Sigmoid colon (tissue), 7 donors: Measurements from ENCODE around the gene TBCD. TPM values are rescaled to one million over a fixed set of nuclear protein-coding genes. Genes with fewer than 3 reads are reported as not detected.
"Not testable (repeated sequence)": the region's sequence is repeated elsewhere in the genome, so short reads cannot be mapped to it uniquely, and the experiment has no call there.

Source experiments
- DNase-seq: peaks from one replicate; pipeline ENCODE4 v3.0.0-alpha.2; 2019
- H3K27ac ChIP-seq, 4 donors: fragments of 200-600 bp; sonication (generic); one replicate each; pipeline ENCODE4 v1.5.1; 2016 to 2019; ENCODE audit warnings: mild to moderate bottlenecking in 1 of 4
- H3K27me3 ChIP-seq, 3 donors: fragments of 200-600 bp; sonication (generic); one replicate each; pipeline ENCODE4 v1.5.1; 2019; ENCODE audit warnings: mild to moderate bottlenecking in 1 of 3
- H3K36me3 ChIP-seq, 4 donors: fragments of 200-600 bp; sonication (generic); one replicate each; pipeline ENCODE4 v1.5.1; 2016 to 2019
- H3K4me1 ChIP-seq, 4 donors: fragments of 200-600 bp; sonication (generic); one replicate each; pipeline ENCODE4 v1.5.1; 2017 to 2019
- H3K4me3 ChIP-seq, 4 donors: fragments of 200-600 bp; sonication (generic); one replicate each; pipeline ENCODE4 v1.5.1; 2017 to 2019; ENCODE audit warnings: mild to moderate bottlenecking in 2 of 4, moderate library complexity in 1 of 4
- H3K9me3 ChIP-seq, 4 donors: fragments of 200-600 bp in 3 of 4; sonication (generic) in 3 of 4; one replicate each; pipeline versions ENCODE4 v1.5.1 to v1.6.1; 2013 to 2019
- CTCF ChIP-seq, 4 experiments: fragments of 450-650 bp in 3 of 4; fragments of 200-600 bp in 1 of 4; IDR thresholded peaks; one replicate each; pipeline ENCODE4 v1.5.1; 2016 to 2019; ENCODE audit warnings: antibody characterized with exemption in 4 of 4, mild to moderate bottlenecking in 3 of 4, moderate library complexity in 2 of 4
- EP300 ChIP-seq, 4 donors: sonication (generic); formaldehyde crosslinking; IDR thresholded peaks; one replicate each; pipeline ENCODE4 v1.6.1; 2017; ENCODE audit warnings: antibody characterized with exemption in 4 of 4
- POLR2A ChIP-seq, 2 donors: fragments of 450-650 bp; IDR thresholded peaks; one replicate each; pipeline ENCODE4 v1.6.1; 2016; ENCODE audit warnings: antibody characterized with exemption in 2 of 2, mild to moderate bottlenecking in 2 of 2, moderate library complexity in 2 of 2
- POLR2AphosphoS5 ChIP-seq, 4 donors: sonication (generic); formaldehyde crosslinking; IDR thresholded peaks; one replicate each; pipeline ENCODE4 v1.6.1; 2017; ENCODE audit warnings: antibody characterized with exemption in 4 of 4
- WGBS, 2 donors: extraction: QIAGEN DNeasy Blood & Tissue Kit; methylation state at CpG; one replicate each; pipeline ENCODE4 v1.1.7; 2013; 5-methylcytosine and 5-hydroxymethylcytosine counted together
- intact Hi-C: fragments of 100-400 bp; cut with DNase I; formaldehyde crosslinking; loops from one replicate; pipeline ENCODE4 v1.15.1; 2023
- polyA plus RNA-seq, 3 donors: library from polyadenylated mRNA; stranded (reverse); fragments of 200-250 nt; gene quantifications; one replicate each; pipeline ENCODE4 v1.2.3, GENCODE V29; 2013
- total RNA-seq, 4 donors: library from RNA; depleted of rRNA; stranded (reverse); fragments of >200 nt; gene quantifications; one replicate each; pipeline ENCODE4 v1.1.0, GENCODE V29; 2016
- donor health status: healthy with polysubstance abuse.
- donor health status: Bipolar disorder and iron deficiency.
- donor health status: healthy.

The TBCD gene
- total and polyA plus RNA-seq, 7 donors, result 11.1 to 77.4 (median 34.2) TPM

GRCh38 chr17:82781894-82782274, 30.0 kb downstream of the TBCD start:
- DNase-seq, result peak; percentile 88
- 18 to 26% methylated on average over 8 of the region's 8 CpGs for WGBS, 2 donors
- H3K9me3 ChIP-seq, result no peaks in the 10 kb centered on the region
- peak overlapping the region in 1 of 4 donors; percentile 4 for H3K27ac ChIP-seq
- H3K27me3 ChIP-seq, result no peaks in the 10 kb centered on the region
- H3K4me1 ChIP-seq, result peaks cover 0 to 4% (median 0%) of the 10 kb centered on the region in 4 donors
- H3K4me3 ChIP-seq, result no peak overlapping the region
- H3K36me3 ChIP-seq, result peaks cover 0 to 29% (median 6%) of the 10 kb centered on the region in 4 donors
- intact Hi-C loops, result loop anchor here (2.0 to 5.0 kb wide), 2 partner anchors 93 to 135 kb away; no protein-coding TSS in a partner anchor
- TF ChIP-seq CTCF (IDR thresholded peaks at IDR 0.05), result peak; percentile 85 to 93 (median 92)
- no peak for TF ChIP-seq POLR2AphosphoS5 (IDR thresholded peaks at IDR 0.05)

GRCh38 chr17:82782657-82783207, 30.9 kb downstream of the TBCD start:
- 82 to 92% methylated on average over 42 of the region's 42 CpGs for WGBS, 2 donors
- Histone ChIP-seq H3K4me3 (no peak overlapping the region), H3K27me3 (no peaks in the 10 kb centered on the region), H3K4me1 (peaks cover 0 to 4% (median 0%) of the 10 kb centered on the region in 4 donors), H3K9me3 (no peaks in the 10 kb centered on the region), H3K36me3 (peaks cover 0 to 29% (median 6%) of the 10 kb centered on the region in 4 donors), H3K27ac (no peak overlapping the region)
- TF ChIP-seq POLR2AphosphoS5 (IDR thresholded peaks at IDR 0.05) (no peak), EP300 (IDR thresholded peaks at IDR 0.05) (no peak), POLR2A (IDR thresholded peaks at IDR 0.05) (no peak), CTCF (IDR thresholded peaks at IDR 0.05) (no peak)
- intact Hi-C loops, result loop anchor here (2.0 to 5.0 kb wide), 2 partner anchors 92 to 135 kb away; no protein-coding TSS in a partner anchor
- no peak for DNase-seq

GRCh38 chr17:82783498-82783897, 31.6 kb downstream of the TBCD start:
- no peak overlapping the region for H3K27ac ChIP-seq
- intact Hi-C loops, result loop anchor here (2.0 to 5.0 kb wide), 2 partner anchors 91 to 134 kb away; no protein-coding TSS in a partner anchor
- 95% methylated on average over 18 of the region's 18 CpGs for WGBS, 2 donors
- DNase-seq, result no peak
- H3K4me3 ChIP-seq, result no peak overlapping the region
- H3K36me3 ChIP-seq, result peaks cover 0 to 29% (median 6%) of the 10 kb centered on the region in 4 donors
- H3K27me3 ChIP-seq, result no peaks in the 10 kb centered on the region
- no peaks in the 10 kb centered on the region for H3K9me3 ChIP-seq
- TF ChIP-seq POLR2A (IDR thresholded peaks at IDR 0.05) (no peak), EP300 (IDR thresholded peaks at IDR 0.05) (no peak), POLR2AphosphoS5 (IDR thresholded peaks at IDR 0.05) (no peak), CTCF (IDR thresholded peaks at IDR 0.05) (no peak)
- peaks cover 0 to 4% (median 0%) of the 10 kb centered on the region in 4 donors for H3K4me1 ChIP-seq

DNA sequence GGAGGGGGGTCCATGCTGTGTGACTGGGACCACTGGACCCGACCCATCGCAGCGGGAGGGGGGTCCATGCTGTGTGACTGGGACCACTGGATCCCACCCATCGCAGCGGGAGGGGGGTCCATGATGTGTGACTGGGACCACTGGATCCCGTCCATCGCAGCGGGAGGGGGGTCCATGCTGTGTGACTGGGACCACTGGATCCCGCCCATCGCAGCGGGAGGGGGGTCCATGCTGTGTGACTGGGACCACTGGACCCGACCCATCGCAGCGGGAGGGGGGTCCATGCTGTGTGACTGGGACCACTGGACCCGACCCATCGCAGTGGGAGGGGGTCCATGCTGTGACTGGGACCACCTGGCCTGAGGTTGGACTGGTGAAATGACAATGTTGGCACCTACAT, 33.7 kb downstream of the TBCD start:
- intact Hi-C loops, H3K9me3 ChIP-seq, DNase-seq, H3K27me3 ChIP-seq, H3K27ac ChIP-seq, H3K4me1 ChIP-seq, H3K4me3 ChIP-seq: not testable (repeated sequence)
- H3K36me3 ChIP-seq, result peaks cover 0 to 29% (median 6%) of the 10 kb centered on the region in 4 donors
- WGBS, 2 donors, result 98% methylated on average over 16 of the region's 16 CpGs

GRCh38 chr17:82786427-82786826, 34.6 kb downstream of the TBCD start:
- no peaks in the 10 kb centered on the region for H3K9me3 ChIP-seq
- H3K27me3 ChIP-seq, result no peaks in the 10 kb centered on the region
- peaks cover 0 to 29% (median 6%) of the 10 kb centered on the region in 4 donors for H3K36me3 ChIP-seq
- 85 to 98% methylated on average over 10 of the region's 10 CpGs for WGBS, 2 donors
- DNase-seq, result no peak
- no peak overlapping the region for H3K4me3 ChIP-seq
- intact Hi-C loops, result no loop called here
- no peak overlapping the region for H3K27ac ChIP-seq
- TF ChIP-seq CTCF (IDR thresholded peaks at IDR 0.05) (no peak), POLR2A (IDR thresholded peaks at IDR 0.05) (no peak), EP300 (IDR thresholded peaks at IDR 0.05) (no peak), POLR2AphosphoS5 (IDR thresholded peaks at IDR 0.05) (no peak)
- peaks cover 0 to 4% (median 1%) of the 10 kb centered on the region in 4 donors for H3K4me1 ChIP-seq
